NCI-H146 treated with DMSO at 0.1 percent for 48 hours (cell line): Measurements from ENCODE around the gene RTN4R.

Experiments
- DNase-seq: peaks from one replicate; lab custom pipeline; 2025; ENCODE audit not compliant: unreplicated experiment; lab: John Stamatoyannopoulos, UW

The RTN4R gene

GRCh38 chr22:20204806-20205205, 63.3 kb downstream of the RTN4R start:
- no peak for DNase-seq

GRCh38 chr22:20204311-20204710, 63.8 kb downstream of the RTN4R start:
- no peak for DNase-seq

- no peak for DNase-seq
Measured at GRCh38 chr22:20203552-20204201, 64.4 kb downstream of the RTN4R start.

- no peak for DNase-seq
Measured at GRCh38 chr22:20203142-20203551, 65.0 kb downstream of the RTN4R start.

GRCh38 chr22:20201837-20202392, 66.2 kb downstream of the RTN4R start:
- DNase-seq = no peak

- no peak for DNase-seq
Measured at GRCh38 chr22:20199906-20200305, 68.2 kb downstream of the RTN4R start.

GRCh38 chr22:20199413-20199842, 68.7 kb downstream of the RTN4R start:
- DNase-seq = no peak

- DNase-seq = no peak
Measured at GRCh38 chr22:20198557-20199319, 69.4 kb downstream of the RTN4R start.

- DNase-seq = no peak
Measured at GRCh38 chr22:20197407-20198030, 70.6 kb downstream of the RTN4R start.

GRCh38 chr22:20196094-20196842, 71.8 kb downstream of the RTN4R start:
- DNase-seq = no peak

GRCh38 chr22:20194681-20195593, 73.2 kb downstream of the RTN4R start:
- no peak for DNase-seq

GRCh38 chr22:20193761-20194494, 74.2 kb downstream of the RTN4R start:
- DNase-seq = no peak

GRCh38 chr22:20192972-20193760, 75.0 kb downstream of the RTN4R start:
- no peak for DNase-seq

GRCh38 chr22:20192293-20192971, 75.7 kb downstream of the RTN4R start:
- no peak for DNase-seq

GRCh38 chr22:20191803-20192202, 76.3 kb downstream of the RTN4R start:
- DNase-seq = no peak
